Activated B cell treated with CpG ODN at 0.5 μM for 24 hours (primary cell): ENCODE measurements around the gene TRAF4. TPM values are rescaled to one million over a fixed set of nuclear protein-coding genes. Genes with fewer than 3 reads are reported as not detected.
"Not testable (repeated sequence)": the region's sequence is repeated elsewhere in the genome, so short reads cannot be mapped to it uniquely, and the experiment has no call there.

Experiments
- ATAC-seq: fragments of 200-7000 bp; cut with Tn5 transposase; one replicate; pipeline ENCODE4 v1.10.0; 2021; ENCODE audit warnings: low read depth, mild to moderate bottlenecking, moderate library complexity
- CTCF ChIA-PET: fragments of 350-600 bp; sonication (Branson Sonifier 250); formaldehyde crosslinking; loops from one replicate; lab custom pipeline; 2021; ENCODE audit warnings: antibody characterized with exemption; lab: Charles Lee
- POLR2A ChIA-PET: fragments of 350-600 bp; sonication (Branson Sonifier 250); formaldehyde crosslinking; loops from one replicate; lab custom pipeline; 2021; ENCODE audit warnings: antibody characterized with exemption; lab: Charles Lee
- DNase-seq: peaks from one replicate; pipeline ENCODE4 v3.0.0; 2022
- H3K27ac Mint-ChIP-seq: one replicate; pipeline ENCODE4 v1.8.0; 2020; ENCODE audit warnings: mixed read lengths
- H3K27me3 Mint-ChIP-seq: one replicate; pipeline ENCODE4 v1.8.0; 2021; ENCODE audit warnings: mixed read lengths
- H3K36me3 Mint-ChIP-seq: one replicate; pipeline ENCODE4 v1.8.0; 2021; ENCODE audit warnings: low read depth, mixed read lengths
- H3K4me1 Mint-ChIP-seq: one replicate; pipeline ENCODE4 v1.8.0; 2021; ENCODE audit warnings: mixed read lengths
- H3K4me3 Mint-ChIP-seq: one replicate; pipeline ENCODE4 v1.8.0; 2020; ENCODE audit warnings: mild to moderate bottlenecking, mixed read lengths
- H3K9me3 Mint-ChIP-seq: one replicate; pipeline ENCODE4 v1.8.0; 2020; ENCODE audit warnings: mixed read lengths
- intact Hi-C: fragments of 100-400 bp; cut with micrococcal nuclease; formaldehyde crosslinking; loops from one replicate; pipeline ENCODE4 v1.15.1; 2024
- total RNA-seq: library from RNA; stranded (reverse); gene quantifications from 2 replicates; pipeline ENCODE4 v1.2.3, GENCODE V29; 2022
- TF ChIP-seq, protein P1 (sequence below): fragments of 200-600 bp; IDR thresholded peaks from one replicate; pipeline ENCODE4 v1.8.0; 2022; ENCODE audit warnings: antibody characterized with exemption, mild to moderate bottlenecking

The TRAF4 gene
- total RNA-seq, 1 donor from 2014 or later = 903 TPM

DNA sequence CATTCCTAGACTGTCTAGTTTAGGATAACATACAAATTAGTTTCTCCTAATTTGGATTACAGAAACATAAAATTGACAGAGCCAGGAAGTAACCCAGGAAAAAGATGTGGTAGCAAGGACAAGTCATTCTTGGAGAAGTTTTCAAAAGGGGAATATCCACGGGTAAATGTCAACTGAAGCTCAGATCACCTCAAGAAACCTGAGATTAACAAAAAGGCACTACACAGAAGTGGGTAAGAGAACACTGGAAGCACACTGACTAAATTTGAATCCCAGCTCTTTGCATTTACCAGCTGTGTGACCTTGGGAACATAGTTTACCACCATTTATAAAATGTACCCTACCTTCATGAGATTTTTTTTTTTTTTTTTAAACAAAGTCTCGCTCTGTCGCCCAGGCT is 39.4 kb downstream of the TRAF4 start:
- CTCF ChIA-PET = no interaction called here
- peaks cover 17% of the 10 kb centered on the region for H3K4me1 Mint-ChIP-seq
- intact Hi-C loops = no loop called here
- H3K4me3 Mint-ChIP-seq = no peak overlapping the region
- H3K36me3 Mint-ChIP-seq = peaks cover 13% of the 10 kb centered on the region
- no peak overlapping the region for H3K27ac Mint-ChIP-seq
- no peaks in the 10 kb centered on the region for H3K9me3 Mint-ChIP-seq
- TF ChIP-seq, protein P1, sequence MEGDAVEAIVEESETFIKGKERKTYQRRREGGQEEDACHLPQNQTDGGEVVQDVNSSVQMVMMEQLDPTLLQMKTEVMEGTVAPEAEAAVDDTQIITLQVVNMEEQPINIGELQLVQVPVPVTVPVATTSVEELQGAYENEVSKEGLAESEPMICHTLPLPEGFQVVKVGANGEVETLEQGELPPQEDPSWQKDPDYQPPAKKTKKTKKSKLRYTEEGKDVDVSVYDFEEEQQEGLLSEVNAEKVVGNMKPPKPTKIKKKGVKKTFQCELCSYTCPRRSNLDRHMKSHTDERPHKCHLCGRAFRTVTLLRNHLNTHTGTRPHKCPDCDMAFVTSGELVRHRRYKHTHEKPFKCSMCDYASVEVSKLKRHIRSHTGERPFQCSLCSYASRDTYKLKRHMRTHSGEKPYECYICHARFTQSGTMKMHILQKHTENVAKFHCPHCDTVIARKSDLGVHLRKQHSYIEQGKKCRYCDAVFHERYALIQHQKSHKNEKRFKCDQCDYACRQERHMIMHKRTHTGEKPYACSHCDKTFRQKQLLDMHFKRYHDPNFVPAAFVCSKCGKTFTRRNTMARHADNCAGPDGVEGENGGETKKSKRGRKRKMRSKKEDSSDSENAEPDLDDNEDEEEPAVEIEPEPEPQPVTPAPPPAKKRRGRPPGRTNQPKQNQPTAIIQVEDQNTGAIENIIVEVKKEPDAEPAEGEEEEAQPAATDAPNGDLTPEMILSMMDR = no peak
- ATAC-seq (no peak), DNase-seq (no peak)
- H3K27me3 Mint-ChIP-seq = no peaks in the 10 kb centered on the region
- POLR2A ChIA-PET = no interaction called here

DNA sequence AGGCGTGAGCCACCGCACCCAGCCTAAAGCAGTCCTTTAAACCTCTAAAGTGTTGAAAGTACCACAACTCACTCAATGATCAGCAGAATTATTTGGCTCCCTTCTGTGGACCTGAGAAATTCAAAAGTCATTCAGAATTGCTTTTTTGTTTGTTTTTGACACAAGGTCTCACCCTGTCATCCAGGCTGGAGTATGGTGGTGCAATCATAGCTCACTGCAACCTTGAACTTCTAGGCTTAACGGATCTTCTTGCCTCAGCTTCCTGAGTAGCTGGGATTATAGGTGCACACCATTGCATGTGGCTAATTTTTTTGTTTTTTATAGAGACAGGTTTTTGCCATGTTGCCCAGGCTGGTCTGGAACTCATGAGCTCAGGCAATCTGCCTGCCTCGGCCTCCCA is 44.3 kb downstream of the TRAF4 start:
- POLR2A ChIA-PET = no interaction called here
- CTCF ChIA-PET = interaction anchor here (1.8 kb wide), 1 partner anchor 24 kb away, joined by 6 read pairs; no protein-coding TSS in a partner anchor
- no peak overlapping the region for H3K27ac Mint-ChIP-seq

DNA sequence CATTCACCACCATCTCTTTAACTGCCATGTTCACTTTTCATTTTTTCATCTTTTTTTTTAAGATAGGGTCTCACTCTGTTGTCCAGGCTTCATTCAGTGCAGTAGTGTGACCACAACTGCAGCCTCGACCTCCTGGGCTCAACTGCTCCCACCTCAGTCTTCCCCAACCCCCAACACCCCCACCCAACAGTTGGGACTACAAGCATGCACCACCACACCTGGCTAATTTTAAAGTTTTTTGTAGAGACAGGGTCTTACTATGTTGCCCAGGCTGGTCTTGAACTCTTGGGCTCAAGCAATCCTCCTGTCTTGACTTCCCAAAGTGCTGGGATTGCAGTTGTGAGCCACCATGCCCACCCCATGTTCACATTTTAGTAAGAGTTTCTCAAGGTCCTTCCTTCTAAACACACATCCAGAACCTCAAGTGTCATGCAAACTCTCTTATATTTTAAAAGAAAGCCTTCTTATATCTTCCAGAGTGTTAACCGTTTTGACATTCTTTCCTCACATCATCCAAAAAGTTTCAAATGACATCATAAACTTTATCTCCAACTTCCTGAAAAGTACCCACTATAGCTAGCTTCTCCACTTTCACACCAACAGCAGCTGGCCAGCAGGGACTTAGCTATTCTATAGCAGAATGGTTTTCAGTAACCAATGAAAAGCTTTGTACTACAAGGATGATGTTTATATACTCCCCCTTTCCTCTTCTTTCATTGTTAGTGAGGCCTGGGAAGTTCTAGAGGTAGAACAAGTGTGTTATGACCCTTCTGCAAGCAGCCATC is 49.3 kb downstream of the TRAF4 start:
- no peak overlapping the region for H3K4me3 Mint-ChIP-seq
- ChIA-PET CTCF (no interaction called here), POLR2A (interaction anchor here (0.7 kb wide), 2 partner anchors 18 to 254 kb away, joined by 7 to 10 read pairs; no protein-coding TSS in a partner anchor)

More for the DNA sequence above, 44.3 kb downstream of the TRAF4 start:
- no peak overlapping the region for H3K4me3 Mint-ChIP-seq
- no peaks in the 10 kb centered on the region for H3K9me3 Mint-ChIP-seq
- DNase-seq (no peak), ATAC-seq (no peak)
- H3K36me3 Mint-ChIP-seq = peaks cover 9% of the 10 kb centered on the region
- TF ChIP-seq, protein P1 = no peak
- no peaks in the 10 kb centered on the region for H3K4me1 Mint-ChIP-seq
- H3K27me3 Mint-ChIP-seq = no peaks in the 10 kb centered on the region
- intact Hi-C loops = no loop called here

DNA sequence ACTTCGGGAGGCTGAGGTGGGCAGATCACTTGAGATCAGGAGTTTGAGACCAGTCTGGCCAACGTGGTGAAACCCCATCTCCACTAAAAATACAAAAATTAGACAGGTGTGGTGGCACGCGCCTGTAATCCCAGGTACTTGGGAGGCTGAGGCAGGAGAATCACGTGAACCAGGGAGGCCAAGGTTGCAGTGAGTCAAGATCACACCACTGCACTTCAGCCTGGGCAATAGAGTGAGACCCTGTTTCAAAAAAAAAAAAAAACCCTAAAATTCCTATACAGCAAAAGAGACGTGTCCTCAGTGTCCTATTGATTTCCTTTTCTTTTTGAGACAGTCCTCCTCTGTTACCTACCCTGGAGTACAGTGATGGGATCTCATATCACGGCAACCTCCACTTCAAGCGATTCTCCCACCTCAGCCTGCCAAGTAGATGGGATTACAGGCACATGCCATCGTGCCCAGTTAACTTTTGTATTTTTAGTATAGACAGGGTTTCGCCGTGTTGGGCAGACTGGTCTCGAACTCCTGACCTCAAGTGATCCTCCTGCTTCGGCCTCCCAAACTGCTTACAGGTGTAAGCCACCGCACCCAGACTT is 51.1 kb downstream of the TRAF4 start:
- CTCF ChIA-PET, intact Hi-C loops, H3K27ac Mint-ChIP-seq, H3K27me3 Mint-ChIP-seq, H3K4me1 Mint-ChIP-seq, H3K9me3 Mint-ChIP-seq, DNase-seq, H3K4me3 Mint-ChIP-seq, H3K36me3 Mint-ChIP-seq, ATAC-seq, POLR2A ChIA-PET: not testable (repeated sequence)

More for the DNA sequence above, 49.3 kb downstream of the TRAF4 start:
- ATAC-seq (no peak), DNase-seq (no peak)
- no peak overlapping the region for H3K27ac Mint-ChIP-seq
- intact Hi-C loops = no loop called here
- H3K4me1 Mint-ChIP-seq = no peaks in the 10 kb centered on the region
- no peaks in the 10 kb centered on the region for H3K27me3 Mint-ChIP-seq
- peaks cover 13% of the 10 kb centered on the region for H3K36me3 Mint-ChIP-seq
- H3K9me3 Mint-ChIP-seq = no peaks in the 10 kb centered on the region
- TF ChIP-seq, protein P1 = no peak

DNA sequence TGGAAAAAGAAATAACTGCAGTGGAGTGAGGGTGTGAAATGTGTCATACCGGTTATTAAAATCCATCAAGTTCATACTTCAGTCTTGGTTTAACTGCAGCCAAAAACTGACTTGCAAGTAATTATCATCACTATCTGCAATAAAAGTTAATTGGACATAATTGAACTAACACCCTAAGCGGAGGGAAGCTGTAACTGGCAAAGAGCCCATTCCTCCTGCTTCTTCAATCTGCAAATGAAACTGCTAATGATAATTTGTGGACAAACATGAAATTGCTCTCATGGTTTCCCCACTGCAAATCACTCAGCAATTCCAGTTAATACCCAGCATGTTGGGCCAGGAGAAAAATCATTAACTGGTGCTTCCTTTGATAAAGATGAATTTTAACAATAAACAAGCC is 52.3 kb downstream of the TRAF4 start:
- intact Hi-C loops = loop anchor here (2.0 kb wide), 1 partner anchor 15 kb away; no protein-coding TSS in a partner anchor
- CTCF ChIA-PET = no interaction called here
- H3K27me3 Mint-ChIP-seq = no peaks in the 10 kb centered on the region
- H3K27ac Mint-ChIP-seq = no peak overlapping the region
- no peaks in the 10 kb centered on the region for H3K9me3 Mint-ChIP-seq
- TF ChIP-seq, protein P1 = no peak
- H3K4me1 Mint-ChIP-seq = no peaks in the 10 kb centered on the region
- ATAC-seq (no peak), DNase-seq (no peak)
- peaks cover 9% of the 10 kb centered on the region for H3K36me3 Mint-ChIP-seq
- no peak overlapping the region for H3K4me3 Mint-ChIP-seq
- POLR2A ChIA-PET = no interaction called here

Other genes starting within 250 kb of the TRAF4 start
- not detected in 2 replicates for gene FOXN1, start 237.7 kb upstream of the TRAF4 start, total RNA-seq
- 426 and 437 TPM in 2 replicates for gene UNC119, start 191.4 kb upstream of the TRAF4 start, total RNA-seq
- 86.4 and 92.2 TPM in 2 replicates for gene PIGS, start 172.5 kb upstream of the TRAF4 start, total RNA-seq
- 73.4 and 75.0 TPM in 2 replicates for gene ALDOC, start 167.1 kb upstream of the TRAF4 start, total RNA-seq
- gene SPAG5, start 145.0 kb upstream of the TRAF4 start, total RNA-seq = 14.6 and 15.8 TPM in 2 replicates
- 21.0 and 26.8 TPM in 2 replicates for gene RSKR, start 129.8 kb upstream of the TRAF4 start, total RNA-seq
- gene BLTP2, start 98.9 kb upstream of the TRAF4 start, total RNA-seq = 162 and 182 TPM in 2 replicates
- gene SDF2, start 82.1 kb upstream of the TRAF4 start, total RNA-seq = 36.1 and 47.7 TPM in 2 replicates
- 77.1 and 92.4 TPM in 2 replicates for gene SUPT6H, start 81.8 kb upstream of the TRAF4 start, total RNA-seq
- 9.1 and 11.0 TPM in 2 replicates for gene PROCA1, start 32.1 kb upstream of the TRAF4 start, total RNA-seq
- gene RAB34, start 26.1 kb upstream of the TRAF4 start, total RNA-seq = 21.3 and 23.9 TPM in 2 replicates
- gene RPL23A, start 24.0 kb upstream of the TRAF4 start, total RNA-seq = 3,189 and 3,657 TPM in 2 replicates
- 40.7 and 41.0 TPM in 2 replicates for gene TLCD1, start 17.8 kb upstream of the TRAF4 start, total RNA-seq
- 24.8 and 29.7 TPM in 2 replicates for gene NEK8, start 15.2 kb upstream of the TRAF4 start, total RNA-seq
- 15.6 and 16.0 TPM in 2 replicates for gene FAM222B, start 98.8 kb downstream of the TRAF4 start, total RNA-seq
- gene ERAL1, start 111.0 kb downstream of the TRAF4 start, total RNA-seq = 47.6 and 49.2 TPM in 2 replicates
- gene FLOT2, start 153.7 kb downstream of the TRAF4 start, total RNA-seq = 303 and 321 TPM in 2 replicates
- 32.0 and 39.6 TPM in 2 replicates for gene DHRS13, start 159.1 kb downstream of the TRAF4 start, total RNA-seq
- 89.2 and 96.5 TPM in 2 replicates for gene PHF12, start 207.5 kb downstream of the TRAF4 start, total RNA-seq